DMS114 treated with DMSO at 0.1 percent for 48 hours (cell line): ENCODE measurements around the gene FARP1.

Experiments used
- DNase-seq: peaks from one replicate; lab custom pipeline; 2025; ENCODE audit not compliant: unreplicated experiment; lab: John Stamatoyannopoulos, UW

Gene FARP1

GRCh38 chr13:98142380-98143156 lies at the start of gene FARP1:
TSS of gene FARP1 (plus strand) at chr13:98143094. CDS start at chr13:98213243, 70,149 bp downstream.
- DNase-seq = no peak

GRCh38 chr13:98094678-98095266 lies 48.1 kb upstream of the FARP1 start:
- no peak for DNase-seq

GRCh38 chr13:98096059-98096458 lies 46.8 kb upstream of the FARP1 start:
- no peak for DNase-seq

- DNase-seq = no peak
Observed at GRCh38 chr13:98097749-98098148, 45.1 kb upstream of the FARP1 start.

GRCh38 chr13:98098516-98098915 lies 44.4 kb upstream of the FARP1 start:
- DNase-seq = no peak

- no peak for DNase-seq
Observed at GRCh38 chr13:98099627-98100026, 43.3 kb upstream of the FARP1 start.

GRCh38 chr13:98100481-98100880 lies 42.4 kb upstream of the FARP1 start:
- no peak for DNase-seq

GRCh38 chr13:98103531-98103930 lies 39.4 kb upstream of the FARP1 start:
- no peak for DNase-seq

- no peak for DNase-seq
Observed at GRCh38 chr13:98103942-98104880, 38.7 kb upstream of the FARP1 start.

- DNase-seq = no peak
Observed at GRCh38 chr13:98105929-98106336, 37.0 kb upstream of the FARP1 start.

GRCh38 chr13:98108341-98108740 lies 34.6 kb upstream of the FARP1 start:
- DNase-seq = no peak

GRCh38 chr13:98109226-98109853 lies 33.6 kb upstream of the FARP1 start:
- no peak for DNase-seq

- DNase-seq = no peak
Observed at GRCh38 chr13:98110749-98111148, 32.1 kb upstream of the FARP1 start.

GRCh38 chr13:98111168-98112098 lies 31.5 kb upstream of the FARP1 start:
- no peak for DNase-seq

GRCh38 chr13:98112456-98112855 lies 30.4 kb upstream of the FARP1 start:
- no peak for DNase-seq

- no peak for DNase-seq
Observed at GRCh38 chr13:98118865-98119264, 24.0 kb upstream of the FARP1 start.

- DNase-seq = no peak
Observed at GRCh38 chr13:98123176-98123575, 19.7 kb upstream of the FARP1 start.

GRCh38 chr13:98129059-98129746 lies 13.7 kb upstream of the FARP1 start:
- DNase-seq = no peak

GRCh38 chr13:98133946-98134345 lies 8.9 kb upstream of the FARP1 start:
- no peak for DNase-seq
